HL-60 (cell line): ENCODE results near the gene TYMP.
A peak's percentile ranks its signal among the peaks of the same experiment; 100 is the strongest.

Experiments used
- DNase-seq, 2 experiments: peaks; one replicate each; pipeline ENCODE4 v3.0.0-alpha.2; 2010 to 2020; ENCODE audit warnings: low read depth in 1 of 2, low spot score in 1 of 2
- H3K27ac ChIP-seq: fragments of 250-450 bp; sonication (Bioruptor Pico); replicated peaks from 2 replicates; pipeline ENCODE4 v1.5.1; 2020; ENCODE audit warnings: mild to moderate bottlenecking, moderate library complexity
- H3K27me3 ChIP-seq: fragments of 250-450 bp; sonication (Bioruptor Pico); 2 replicates; pipeline ENCODE4 v1.5.1; 2021; ENCODE audit warnings: mild to moderate bottlenecking, moderate library complexity; ENCODE audit not compliant: insufficient read depth, poor library complexity, severe bottlenecking
- H3K4me3 ChIP-seq: replicated peaks from 2 replicates; pipeline ENCODE4 v1.5.1; 2011; ENCODE audit warnings: mild to moderate bottlenecking, control low read depth, low read length; ENCODE audit not compliant: insufficient read depth
- GABPA ChIP-seq: IDR thresholded peaks from 2 replicates; pipeline ENCODE4 v1.6.1; 2012; ENCODE audit warnings: low read depth
- POLR2AphosphoS5 ChIP-seq: IDR thresholded peaks from 2 replicates; pipeline ENCODE4 v1.6.1; 2012; ENCODE audit warnings: low read depth
- REST ChIP-seq: IDR thresholded peaks from 2 replicates; pipeline ENCODE4 v1.6.1; 2012; ENCODE audit warnings: low read depth; ENCODE audit not compliant: insufficient replicate concordance
- SPI1 ChIP-seq: IDR thresholded peaks from 2 replicates; pipeline ENCODE4 v1.6.1; 2012; ENCODE audit warnings: low read depth, mild to moderate bottlenecking, borderline replicate concordance
- TF ChIP-seq, protein P1 (sequence below): IDR thresholded peaks from one replicate; pipeline ENCODE4 v1.5.1; 2011; ENCODE audit warnings: low read length, control low read depth, inconsistent platforms; ENCODE audit not compliant: insufficient read depth

Gene TYMP

DNA sequence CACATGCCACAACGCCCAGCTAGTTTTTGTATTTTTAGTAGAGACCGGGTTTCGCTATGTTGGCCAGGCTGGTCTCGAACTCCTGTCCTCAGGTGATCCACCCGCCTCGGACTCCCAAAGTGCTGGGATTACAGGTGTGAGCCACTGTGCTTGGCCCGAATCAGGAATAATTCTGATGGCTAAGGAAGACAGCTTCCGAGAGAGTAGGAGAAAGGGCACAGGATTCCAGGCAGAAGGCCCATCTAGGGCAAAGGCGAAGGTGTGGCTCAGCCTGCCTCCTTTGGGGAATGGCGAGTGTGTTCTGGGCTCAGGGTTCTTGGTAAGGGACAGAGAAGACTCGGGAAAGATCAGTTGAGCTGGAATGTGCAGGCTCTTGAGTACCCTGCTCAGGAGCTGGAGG, 34.5 kb upstream of the TYMP start:
- Histone ChIP-seq H3K27me3 (no peaks in the 10 kb centered on the region), H3K27ac (no peak overlapping the region), H3K4me3 (no peak overlapping the region)
- DNase-seq = no peak
- no peak for TF ChIP-seq REST
- TF ChIP-seq, protein P1, sequence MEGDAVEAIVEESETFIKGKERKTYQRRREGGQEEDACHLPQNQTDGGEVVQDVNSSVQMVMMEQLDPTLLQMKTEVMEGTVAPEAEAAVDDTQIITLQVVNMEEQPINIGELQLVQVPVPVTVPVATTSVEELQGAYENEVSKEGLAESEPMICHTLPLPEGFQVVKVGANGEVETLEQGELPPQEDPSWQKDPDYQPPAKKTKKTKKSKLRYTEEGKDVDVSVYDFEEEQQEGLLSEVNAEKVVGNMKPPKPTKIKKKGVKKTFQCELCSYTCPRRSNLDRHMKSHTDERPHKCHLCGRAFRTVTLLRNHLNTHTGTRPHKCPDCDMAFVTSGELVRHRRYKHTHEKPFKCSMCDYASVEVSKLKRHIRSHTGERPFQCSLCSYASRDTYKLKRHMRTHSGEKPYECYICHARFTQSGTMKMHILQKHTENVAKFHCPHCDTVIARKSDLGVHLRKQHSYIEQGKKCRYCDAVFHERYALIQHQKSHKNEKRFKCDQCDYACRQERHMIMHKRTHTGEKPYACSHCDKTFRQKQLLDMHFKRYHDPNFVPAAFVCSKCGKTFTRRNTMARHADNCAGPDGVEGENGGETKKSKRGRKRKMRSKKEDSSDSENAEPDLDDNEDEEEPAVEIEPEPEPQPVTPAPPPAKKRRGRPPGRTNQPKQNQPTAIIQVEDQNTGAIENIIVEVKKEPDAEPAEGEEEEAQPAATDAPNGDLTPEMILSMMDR = no peak
- TF ChIP-seq SPI1 = no peak
- TF ChIP-seq POLR2AphosphoS5 = no peak
- no peak for TF ChIP-seq GABPA

DNA sequence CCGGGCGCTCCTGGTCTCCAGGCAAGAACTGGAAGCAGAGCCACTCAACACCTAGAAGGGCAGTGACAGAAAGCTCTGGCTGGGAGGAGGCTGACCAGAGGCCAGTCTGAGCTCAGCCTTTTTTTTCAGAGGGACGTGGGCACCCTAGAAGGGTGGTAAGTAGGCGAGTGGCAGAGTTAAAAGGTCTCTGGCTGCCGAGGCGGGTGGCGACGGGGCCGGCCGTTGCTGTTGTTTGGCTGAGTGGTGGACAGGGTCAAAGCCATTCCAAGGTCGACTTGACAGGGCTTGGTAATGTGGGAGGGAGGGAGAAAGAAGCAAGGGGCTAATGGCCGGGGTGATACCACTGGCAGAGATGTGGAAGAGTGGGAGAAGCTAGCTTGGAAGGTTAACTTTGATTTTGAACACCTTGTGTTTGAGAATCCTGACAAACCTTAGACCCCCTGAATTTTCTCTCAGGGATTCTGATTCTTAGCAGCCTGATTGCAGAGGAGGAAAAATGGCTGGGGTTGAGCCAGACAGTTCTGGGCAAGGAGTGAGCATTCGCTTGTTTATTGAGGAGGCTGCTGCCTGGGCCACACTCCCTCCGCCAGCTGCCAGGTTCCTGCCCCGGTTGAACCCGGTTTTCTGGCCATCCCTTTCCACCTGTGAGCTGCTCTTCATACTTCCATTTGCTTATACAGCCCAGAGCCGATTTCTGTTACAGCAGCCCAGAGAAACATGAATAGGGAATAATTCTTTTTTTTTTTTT, 33.8 kb upstream of the TYMP start:
- Histone ChIP-seq H3K4me3 (peak overlapping the region; percentile 59), H3K27ac (0 out of 2 replicates have a peak overlapping the region, but pooled peaks have one; percentile 37), H3K27me3 (no peaks in the 10 kb centered on the region)
- no peak for TF ChIP-seq GABPA
- no peak for TF ChIP-seq POLR2AphosphoS5
- TF ChIP-seq, protein P1 = no peak
- no peak for TF ChIP-seq SPI1
- no peak for TF ChIP-seq REST
- DNase-seq = no peak

GRCh38 chr22:50562523-50563412, 33.0 kb upstream of the TYMP start, which contains the start of gene SYCE3:
SYCE3 (minus strand) TSS chr22:50562919; CDS start chr22:50556405, 6,514 bp downstream.
- Histone ChIP-seq H3K27ac (0 out of 2 replicates have a peak within 1 kb of the TSS, but pooled peaks have one; percentile 37), H3K4me3 (peak within 1 kb of the TSS; percentile 59), H3K27me3 (no peaks in the 10 kb centered on the region)
- DNase-seq = peak; percentile 94 to 98
- TF ChIP-seq SPI1 (no peak; the same call in 1 of the 2 replicates), POLR2AphosphoS5 (0 out of 2 replicates have a peak, but pooled peaks have one; percentile 31), REST (no peak), GABPA (peak; percentile 33; the same call in 1 of the 2 replicates)
- TF ChIP-seq, protein P1 = peak; percentile 72
